Neural cell (in vitro differentiated cells): ENCODE data around the gene MAPKAPK5. TPM values are rescaled to one million over a fixed set of nuclear protein-coding genes. Genes with fewer than 3 reads are reported as not detected.

ENCODE experiments used
- H2AFZ ChIP-seq: fragments of 200-600, 300-800 bp; sonication (generic), shearing (Covaris generic); 2 replicates; pipeline ENCODE4 v1.6.0; 2014; ENCODE audit warnings: low read depth, mild to moderate bottlenecking, antibody characterized with exemption, low read length, moderate library complexity
- H3F3A ChIP-seq: fragments of 200-600 bp; shearing (Covaris generic); 2 replicates; pipeline ENCODE4 v1.6.1; 2016; ENCODE audit warnings: mild to moderate bottlenecking, moderate library complexity, mixed read lengths, antibody characterized with exemption, low read length; ENCODE audit not compliant: insufficient read depth, poor library complexity, severe bottlenecking
- H3K27ac ChIP-seq: fragments of 200-600, 300-800 bp; sonication (generic), shearing (Covaris generic); 2 replicates; pipeline ENCODE4 v1.5.1; 2014; ENCODE audit warnings: mild to moderate bottlenecking, low read length, moderate library complexity
- H3K27me3 ChIP-seq: fragments of 300-800, 200-600 bp; sonication (generic), shearing (Covaris generic); 2 replicates; pipeline ENCODE4 v1.6.0; 2014; ENCODE audit warnings: mild to moderate bottlenecking, low read depth, low read length, moderate library complexity; ENCODE audit not compliant: insufficient read depth
- H3K36me3 ChIP-seq: fragments of 300-800, 200-600 bp; sonication (generic), shearing (Covaris generic); 2 replicates; pipeline ENCODE4 v1.5.1; 2014; ENCODE audit warnings: mild to moderate bottlenecking, antibody characterized with exemption, low read length, moderate library complexity; ENCODE audit not compliant: insufficient read depth
- H3K4me2 ChIP-seq: fragments of 300-800, 200-600 bp; sonication (generic), shearing (Covaris generic); 2 replicates; pipeline ENCODE4 v1.6.0; 2014; ENCODE audit warnings: mild to moderate bottlenecking, low read length
- H3K4me3 ChIP-seq: fragments of 300-800, 200-600 bp; sonication (generic), shearing (Covaris generic); 2 replicates; pipeline ENCODE4 v1.5.1; 2014; ENCODE audit warnings: mild to moderate bottlenecking, low read length, moderate library complexity
- H3K79me2 ChIP-seq: fragments of 200-600 bp; shearing (Covaris generic); replicated peaks from 2 replicates; pipeline ENCODE4 v1.6.0; 2014; ENCODE audit warnings: mild to moderate bottlenecking, low read length, moderate library complexity; ENCODE audit not compliant: insufficient read depth
- H3K9ac ChIP-seq: fragments of 300-800, 200-600 bp; sonication (generic), shearing (Covaris generic); 2 replicates; pipeline ENCODE4 v1.6.1; 2016; ENCODE audit warnings: mild to moderate bottlenecking, low read length, mixed read lengths
- H3K9me2 ChIP-seq: fragments of 200-600 bp; shearing (Covaris generic); 2 replicates; pipeline ENCODE4 v1.6.1; 2016; ENCODE audit warnings: mild to moderate bottlenecking, low read length, mixed read lengths; ENCODE audit not compliant: insufficient read depth
- H3K9me3 ChIP-seq: fragments of 200-600, 300-800 bp; sonication (generic), shearing (Covaris generic); 2 replicates; pipeline ENCODE4 v1.6.1; 2016; ENCODE audit warnings: mild to moderate bottlenecking, mixed run types, low read length, moderate library complexity, mixed read lengths
- H4K20me1 ChIP-seq: fragments of 200-600 bp; shearing (Covaris generic); 2 replicates; pipeline ENCODE4 v1.6.1; 2016; ENCODE audit warnings: mild to moderate bottlenecking, mixed run types; ENCODE audit not compliant: insufficient read depth
- CTCF ChIP-seq: fragments of 450-650 bp; IDR thresholded peaks from 2 replicates; pipeline ENCODE4 v1.5.1; 2014; ENCODE audit warnings: antibody characterized with exemption, mild to moderate bottlenecking, moderate library complexity; ENCODE audit not compliant: poor library complexity, severe bottlenecking
- EP300 ChIP-seq: fragments of 450-650 bp; conservative IDR thresholded peaks from 2 replicates; pipeline ENCODE4 v1.6.1; 2014; ENCODE audit warnings: antibody characterized with exemption, mild to moderate bottlenecking, moderate library complexity; ENCODE audit not compliant: poor library complexity, severe bottlenecking
- EZH2 ChIP-seq: fragments of 200-600, 300-800 bp; shearing (Covaris generic), sonication (generic); IDR thresholded peaks from 2 replicates; pipeline ENCODE4 v1.6.1; 2014; ENCODE audit warnings: antibody characterized with exemption, low read length, borderline replicate concordance, mild to moderate bottlenecking; ENCODE audit not compliant: insufficient read depth, poor library complexity, severe bottlenecking
- MXI1 ChIP-seq: fragments of 450-650 bp; conservative IDR thresholded peaks from 2 replicates; pipeline ENCODE4 v1.6.1; 2014; ENCODE audit warnings: antibody characterized with exemption, mild to moderate bottlenecking; ENCODE audit not compliant: poor library complexity, severe bottlenecking
- POLR2AphosphoS5 ChIP-seq: IDR thresholded peaks from 2 replicates; pipeline ENCODE4 v1.6.1; 2012
- RAD21 ChIP-seq: fragments of 450-650 bp; conservative IDR thresholded peaks from 2 replicates; pipeline ENCODE4 v1.6.1; 2014; ENCODE audit warnings: antibody characterized with exemption, mild to moderate bottlenecking, moderate library complexity
- REST ChIP-seq: IDR thresholded peaks from 2 replicates; pipeline ENCODE4 v1.6.1; 2012; ENCODE audit warnings: borderline replicate concordance
- SMC3 ChIP-seq: fragments of 450-650 bp; conservative IDR thresholded peaks from 2 replicates; pipeline ENCODE4 v1.6.1; 2014; ENCODE audit warnings: antibody characterized with exemption, mild to moderate bottlenecking, moderate library complexity; ENCODE audit not compliant: poor library complexity
- TAF1 ChIP-seq: IDR thresholded peaks from 2 replicates; pipeline ENCODE4 v1.6.1; 2012; ENCODE audit warnings: low read depth
- polyA plus RNA-seq: library from polyadenylated mRNA; depleted of rRNA; stranded (reverse); fragments of >200 nt; gene quantifications from 2 replicates; pipeline ENCODE4 v1.2.3, GENCODE V29; 2014

The MAPKAPK5 gene
- polyA plus RNA-seq, 1 donor from 2014 or later: 93.7 TPM

GRCh38 chr12:111901182-111901581, 59.2 kb downstream of the MAPKAPK5 start:
- TF ChIP-seq SMC3: no peak
- no peak for TF ChIP-seq POLR2AphosphoS5
- no peak for TF ChIP-seq EZH2
- no peak for TF ChIP-seq CTCF
- no peak for TF ChIP-seq TAF1
- no peak for TF ChIP-seq RAD21
- no peak for TF ChIP-seq EP300
- no peak for TF ChIP-seq MXI1
- no peak for TF ChIP-seq REST

GRCh38 chr12:111904446-111904975, 62.5 kb downstream of the MAPKAPK5 start:
- Histone ChIP-seq H3K9ac (no peak overlapping the region), H3K27me3 (no peaks in the 10 kb centered on the region), H2AFZ (no peak overlapping the region), H3K27ac (no peak overlapping the region), H3K4me2 (no peak overlapping the region), H3K9me2 (no peaks in the 10 kb centered on the region), H3K9me3 (no peaks in the 10 kb centered on the region), H3K36me3 (peaks cover 6% of the 10 kb centered on the region), H3K79me2 (no peaks in the 10 kb centered on the region), H3F3A (no peaks in the 10 kb centered on the region), H3K4me3 (no peak overlapping the region), H4K20me1 (no peaks in the 10 kb centered on the region)
- TF ChIP-seq MXI1: no peak

More at GRCh38 chr12:111901182-111901581, 59.2 kb downstream of the MAPKAPK5 start:
- Histone ChIP-seq H4K20me1 (no peaks in the 10 kb centered on the region), H3K4me2 (no peak overlapping the region), H3K9me2 (no peaks in the 10 kb centered on the region), H3K79me2 (no peaks in the 10 kb centered on the region), H3K27ac (no peak overlapping the region), H3K36me3 (peaks cover 6% of the 10 kb centered on the region), H3K9me3 (no peaks in the 10 kb centered on the region), H3K9ac (no peak overlapping the region), H3F3A (no peaks in the 10 kb centered on the region), H2AFZ (no peak overlapping the region), H3K4me3 (no peak overlapping the region), H3K27me3 (no peaks in the 10 kb centered on the region)

GRCh38 chr12:111905502-111905901, 63.5 kb downstream of the MAPKAPK5 start:
- H3K27ac ChIP-seq: no peak overlapping the region

More at GRCh38 chr12:111905502-111905901, 63.5 kb downstream of the MAPKAPK5 start:
- H3K9me2 ChIP-seq: no peaks in the 10 kb centered on the region
- H3K4me2 ChIP-seq: no peak overlapping the region
- H2AFZ ChIP-seq: no peak overlapping the region
- H3K36me3 ChIP-seq: peaks cover 6% of the 10 kb centered on the region
- H3K27me3 ChIP-seq: no peaks in the 10 kb centered on the region
- H3K9me3 ChIP-seq: no peaks in the 10 kb centered on the region
- no peak overlapping the region for H3K9ac ChIP-seq
- no peak overlapping the region for H3K4me3 ChIP-seq
- no peaks in the 10 kb centered on the region for H3K79me2 ChIP-seq
- no peaks in the 10 kb centered on the region for H3F3A ChIP-seq
- TF ChIP-seq RAD21: no peak
- TF ChIP-seq POLR2AphosphoS5: no peak
- no peak for TF ChIP-seq CTCF
- TF ChIP-seq EZH2: no peak
- no peak for TF ChIP-seq REST
- TF ChIP-seq TAF1: no peak
- no peak for TF ChIP-seq SMC3
- no peak for TF ChIP-seq EP300
- no peak for TF ChIP-seq MXI1
- H4K20me1 ChIP-seq: no peaks in the 10 kb centered on the region
